ENCODE measurements around the gene MRPS16. TPM values are rescaled to one million over a fixed set of nuclear protein-coding genes. Genes with fewer than 3 reads are reported as not detected.

Gene MRPS16
- total and polyA plus RNA-seq, 9 of the 15 experiments (the other 6 are each of a cell fraction or from before 2014, with no cell fraction given), result 65.0 to 239 (median 146) TPM

GRCh38 chr10:73211106-73211811, 41.2 kb downstream of the MRPS16 start:
- Histone ChIP-seq H3K9ac (ENCODE audit: insufficient read depth in 1 of 2, low read depth in 2 of 2, low read length in 2 of 2) (no peak overlapping the region), H3K79me2 (ENCODE audit: control insufficient read depth, insufficient read depth, low read length) (no peaks in the 10 kb centered on the region), H3K36me3 (ENCODE audit: control insufficient read depth, insufficient read depth, low read length) (no peaks in the 10 kb centered on the region), H3K9me1 (ENCODE audit: control insufficient read depth, insufficient read depth, low read length) (no peaks in the 10 kb centered on the region), H3K4me3 (no peak overlapping the region), H4K20me1 (replicated peaks; ENCODE audit: control insufficient read depth, insufficient read depth, low read length) (no peaks in the 10 kb centered on the region), H3K4me2 (ENCODE audit: insufficient read depth, low read length) (no peak overlapping the region), H3K4me1 (replicated peaks in 1 of 2; ENCODE audit: control insufficient read depth in 2 of 2, insufficient read depth in 2 of 2, low read length in 2 of 2) (peaks cover 0 to 10% of the 10 kb centered on the region in 2 experiments; a peak in 2 of 5 replicates), H3K27ac (ENCODE audit: extremely low read depth, low read depth, low read length) (no peak overlapping the region), H2AFZ (ENCODE audit: low read depth, low read length) (no peak overlapping the region), H3K27me3 (ENCODE audit: control insufficient read depth in 2 of 2, insufficient read depth in 2 of 2, low read length in 2 of 2) (no peaks in the 10 kb centered on the region), H3K9me3 (replicated peaks; ENCODE audit: control insufficient read depth, insufficient read depth, low read depth, low read length) (no peaks in the 10 kb centered on the region; the same call in 1 of the 2 replicates)
- no peak for DNase-seq (ENCODE audit: extremely low read depth in 1 of 4, low spot score in 3 of 4)
- peak; percentile 48; the same call in 2 of the 3 replicates for ATAC-seq
- intact Hi-C loops (cut with micrococcal nuclease), result no loop called here
- no TSS peak for BruUV-seq (replicated peaks)
- in situ Hi-C loops (cut with MboI), result no loop called here
- POLR2A ChIA-PET, result interaction anchor here (0.6 to 1.2 kb wide), 5 partner anchors 12 to 1429 kb away, joined by 3 read pairs; no protein-coding TSS in a partner anchor
- TF ChIP-seq CBFB (CRISPR knock-in tag; IDR thresholded peaks at IDR 0.05) (no peak), NR2C2 (CRISPR knock-in tag; IDR thresholded peaks at IDR 0.05) (no peak), NR2C2 (tag; IDR thresholded peaks at IDR 0.05) (peak; percentile 61; the same call in 1 of the 2 replicates), ESRRA (IDR thresholded peaks at IDR 0.05; ENCODE audit: borderline replicate concordance, low read depth) (peak; percentile 62; the same call in 1 of the 2 replicates), RFX1 (IDR thresholded peaks at IDR 0.05) (peak; percentile 18; the same call in 1 of the 2 replicates)
- TF ChIP-seq, protein P1, sequence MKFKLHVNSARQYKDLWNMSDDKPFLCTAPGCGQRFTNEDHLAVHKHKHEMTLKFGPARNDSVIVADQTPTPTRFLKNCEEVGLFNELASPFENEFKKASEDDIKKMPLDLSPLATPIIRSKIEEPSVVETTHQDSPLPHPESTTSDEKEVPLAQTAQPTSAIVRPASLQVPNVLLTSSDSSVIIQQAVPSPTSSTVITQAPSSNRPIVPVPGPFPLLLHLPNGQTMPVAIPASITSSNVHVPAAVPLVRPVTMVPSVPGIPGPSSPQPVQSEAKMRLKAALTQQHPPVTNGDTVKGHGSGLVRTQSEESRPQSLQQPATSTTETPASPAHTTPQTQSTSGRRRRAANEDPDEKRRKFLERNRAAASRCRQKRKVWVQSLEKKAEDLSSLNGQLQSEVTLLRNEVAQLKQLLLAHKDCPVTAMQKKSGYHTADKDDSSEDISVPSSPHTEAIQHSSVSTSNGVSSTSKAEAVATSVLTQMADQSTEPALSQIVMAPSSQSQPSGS (CRISPR knock-in tag; IDR thresholded peaks at IDR 0.05), result no peak
- FAIRE-seq, result no peak
- 24% methylated on average over 4 of the region's 4 CpGs for WGBS (ENCODE audit: insufficient coverage, low coverage, missing lambda C conversion rate)
- CTCF ChIA-PET (ENCODE audit: low intra/inter-chr PET ratio), result no interaction called here
